HG02798 (cell line): ENCODE results near the gene ADAMTS2.

Experiments
- ATAC-seq: cut with Tn5 transposase; IDR thresholded peaks from one replicate; pipeline ENCODE4 v1.9.1; 2021; ENCODE audit warnings: mild to moderate bottlenecking; ENCODE audit not compliant: unreplicated experiment, poor library complexity

ADAMTS2 gene

GRCh38 chr5:179373101-179373934, 28.1 kb upstream of the ADAMTS2 start:
- no peak for ATAC-seq

GRCh38 chr5:179371681-179372680, 26.7 kb upstream of the ADAMTS2 start:
- no peak for ATAC-seq

GRCh38 chr5:179371121-179371510, 25.9 kb upstream of the ADAMTS2 start:
- no peak for ATAC-seq

GRCh38 chr5:179370490-179371120, 25.3 kb upstream of the ADAMTS2 start:
- ATAC-seq: no peak

GRCh38 chr5:179369530-179369884, 24.2 kb upstream of the ADAMTS2 start:
- no peak for ATAC-seq

- no peak for ATAC-seq
Observed at GRCh38 chr5:179368806-179369529, 23.7 kb upstream of the ADAMTS2 start.

GRCh38 chr5:179368126-179368805, 23.0 kb upstream of the ADAMTS2 start:
- ATAC-seq: no peak

GRCh38 chr5:179367491-179367890, 22.2 kb upstream of the ADAMTS2 start:
- no peak for ATAC-seq

GRCh38 chr5:179362355-179362754, 17.1 kb upstream of the ADAMTS2 start:
- ATAC-seq: no peak

- no peak for ATAC-seq
Observed at GRCh38 chr5:179361037-179361603, 15.9 kb upstream of the ADAMTS2 start.

GRCh38 chr5:179357031-179357430, 11.8 kb upstream of the ADAMTS2 start:
- no peak for ATAC-seq

GRCh38 chr5:179355976-179356974, 11.0 kb upstream of the ADAMTS2 start:
- no peak for ATAC-seq

GRCh38 chr5:179354305-179354882, 9.1 kb upstream of the ADAMTS2 start:
- no peak for ATAC-seq

- no peak for ATAC-seq
Observed at GRCh38 chr5:179348843-179349242, 3.6 kb upstream of the ADAMTS2 start.

GRCh38 chr5:179348011-179348530, 2.8 kb upstream of the ADAMTS2 start:
- no peak for ATAC-seq

GRCh38 chr5:179347581-179347980, 2.3 kb upstream of the ADAMTS2 start:
- ATAC-seq: no peak

- no peak for ATAC-seq
Observed at GRCh38 chr5:179346875-179347274, 1.6 kb upstream of the ADAMTS2 start.
